Tibial artery (tissue), 4 donors: Measurements from ENCODE around the gene MYO6.

Experiments used
- DNase-seq, 2 donors: peaks; one replicate each; pipeline ENCODE4 v3.0.0-alpha.2; 2019
- H3K27ac ChIP-seq, 2 donors: fragments of 200-600 bp; sonication (generic) in 1 of 2; 1 replicate in 1 of 2; 2 replicates in 1 of 2; pipeline ENCODE4 v1.5.1; 2018 to 2019; ENCODE audit warnings: mild to moderate bottlenecking in 1 of 2
- H3K27me3 ChIP-seq, 2 donors: fragments of 200-600 bp; sonication (generic) in 1 of 2; one replicate each; pipeline versions ENCODE4 v1.5.1 to v1.6.0; 2016 to 2019
- H3K36me3 ChIP-seq, 3 donors: fragments of 200-600 bp; sonication (generic) in 2 of 3; one replicate each; pipeline ENCODE4 v1.5.1; 2016 to 2019; ENCODE audit warnings: mild to moderate bottlenecking in 2 of 3
- H3K4me1 ChIP-seq, 4 donors: fragments of 200-600 bp; sonication (generic) in 2 of 4; 1 replicate in 3 of 4; 2 replicates in 1 of 4; pipeline ENCODE4 v1.5.1; 2016 to 2019
- H3K4me3 ChIP-seq, 2 donors: fragments of 200-600 bp; sonication (generic) in 1 of 2; 1 replicate in 1 of 2; 2 replicates in 1 of 2; pipeline ENCODE4 v1.5.1; 2018 to 2019; ENCODE audit warnings: mild to moderate bottlenecking in 2 of 2
- H3K9me3 ChIP-seq, 3 donors: fragments of 200-600 bp; sonication (generic) in 1 of 3; one replicate each; pipeline ENCODE4 v1.5.1; 2016 to 2019
- intact Hi-C: fragments of 100-400 bp; cut with DNase I; formaldehyde crosslinking; loops from one replicate; pipeline ENCODE4 v1.15.0; 2023; ENCODE audit warnings: low total_unique reads
- TF ChIP-seq, protein P1 (sequence below), 2 experiments: fragments of 200-600 bp in 1 of 2; fragments of 450-650 bp in 1 of 2; IDR thresholded peaks; one replicate each; pipeline ENCODE4 v1.5.1; 2017 to 2019; ENCODE audit warnings: antibody characterized with exemption in 2 of 2, mild to moderate bottlenecking in 1 of 2, moderate library complexity in 1 of 2

The MYO6 gene

DNA sequence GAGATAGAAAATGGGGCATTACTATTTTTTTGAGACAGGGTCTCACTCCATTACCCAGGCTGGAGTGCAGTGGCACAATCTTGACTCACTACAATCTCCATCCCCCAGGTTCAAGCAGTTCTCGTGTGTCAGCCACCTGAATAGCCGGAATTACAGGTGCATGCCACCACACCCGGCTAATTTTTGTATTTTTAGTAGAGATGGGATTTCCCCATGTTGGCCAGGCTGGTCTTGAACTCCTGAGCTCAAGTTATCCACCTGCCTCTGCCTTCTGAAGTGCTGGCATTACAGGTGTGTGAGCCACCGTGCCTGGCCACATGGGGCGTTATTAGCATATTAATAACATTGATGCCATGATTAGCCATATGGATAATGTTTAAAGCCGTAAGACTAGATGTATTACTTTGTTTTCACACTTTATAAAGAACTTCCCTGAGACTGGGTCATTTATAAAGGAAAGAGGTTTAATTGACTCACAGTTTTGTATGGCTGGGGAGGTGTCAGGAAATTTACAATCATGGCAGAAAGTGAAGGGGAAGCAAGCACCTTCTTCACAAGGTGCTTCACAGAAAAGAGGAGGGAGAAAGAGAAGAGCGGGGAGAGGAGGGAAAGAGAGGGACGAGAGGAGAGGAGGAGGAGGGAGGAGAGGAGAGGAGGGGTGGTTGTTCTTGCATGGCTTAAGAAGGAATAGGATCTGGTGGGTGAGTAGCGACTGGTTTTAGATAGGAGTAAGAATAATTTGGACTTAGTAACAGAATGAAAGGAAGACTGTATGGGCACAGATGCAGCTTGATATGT, 51.9 kb downstream of the MYO6 start:
- H3K4me1 ChIP-seq = peaks cover 0 to 6% (median 0%) of the 10 kb centered on the region in 4 donors
- no peak overlapping the region for H3K27ac ChIP-seq
- H3K9me3 ChIP-seq = no peaks in the 10 kb centered on the region
- H3K27me3 ChIP-seq = no peaks in the 10 kb centered on the region
- H3K36me3 ChIP-seq = no peaks in the 10 kb centered on the region
- intact Hi-C loops = no loop called here
- no peak overlapping the region for H3K4me3 ChIP-seq
- TF ChIP-seq, protein P1, sequence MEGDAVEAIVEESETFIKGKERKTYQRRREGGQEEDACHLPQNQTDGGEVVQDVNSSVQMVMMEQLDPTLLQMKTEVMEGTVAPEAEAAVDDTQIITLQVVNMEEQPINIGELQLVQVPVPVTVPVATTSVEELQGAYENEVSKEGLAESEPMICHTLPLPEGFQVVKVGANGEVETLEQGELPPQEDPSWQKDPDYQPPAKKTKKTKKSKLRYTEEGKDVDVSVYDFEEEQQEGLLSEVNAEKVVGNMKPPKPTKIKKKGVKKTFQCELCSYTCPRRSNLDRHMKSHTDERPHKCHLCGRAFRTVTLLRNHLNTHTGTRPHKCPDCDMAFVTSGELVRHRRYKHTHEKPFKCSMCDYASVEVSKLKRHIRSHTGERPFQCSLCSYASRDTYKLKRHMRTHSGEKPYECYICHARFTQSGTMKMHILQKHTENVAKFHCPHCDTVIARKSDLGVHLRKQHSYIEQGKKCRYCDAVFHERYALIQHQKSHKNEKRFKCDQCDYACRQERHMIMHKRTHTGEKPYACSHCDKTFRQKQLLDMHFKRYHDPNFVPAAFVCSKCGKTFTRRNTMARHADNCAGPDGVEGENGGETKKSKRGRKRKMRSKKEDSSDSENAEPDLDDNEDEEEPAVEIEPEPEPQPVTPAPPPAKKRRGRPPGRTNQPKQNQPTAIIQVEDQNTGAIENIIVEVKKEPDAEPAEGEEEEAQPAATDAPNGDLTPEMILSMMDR (IDR thresholded peaks at IDR 0.05) = no peak
- DNase-seq = no peak

DNA sequence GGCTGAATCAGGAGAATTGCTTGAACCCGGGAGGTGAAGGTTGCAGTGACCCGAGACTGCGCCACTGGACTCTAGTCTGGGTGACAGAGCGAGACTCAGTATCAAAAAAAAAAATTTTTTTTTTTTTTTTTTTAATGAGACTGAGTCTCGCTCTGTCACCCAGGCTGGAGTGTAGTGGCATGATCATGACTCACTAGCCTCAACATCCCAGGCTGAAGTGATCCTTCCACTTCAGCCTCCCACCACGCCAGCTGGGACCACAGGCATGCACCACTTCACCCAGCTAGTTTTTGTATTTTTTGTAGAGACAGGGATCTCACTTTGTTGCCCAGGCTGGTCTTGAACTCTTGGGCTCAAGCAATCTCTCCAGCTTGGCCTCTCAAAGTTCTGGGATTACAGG, 53.3 kb downstream of the MYO6 start:
- TF ChIP-seq, protein P1 (IDR thresholded peaks at IDR 0.05) = no peak

DNA sequence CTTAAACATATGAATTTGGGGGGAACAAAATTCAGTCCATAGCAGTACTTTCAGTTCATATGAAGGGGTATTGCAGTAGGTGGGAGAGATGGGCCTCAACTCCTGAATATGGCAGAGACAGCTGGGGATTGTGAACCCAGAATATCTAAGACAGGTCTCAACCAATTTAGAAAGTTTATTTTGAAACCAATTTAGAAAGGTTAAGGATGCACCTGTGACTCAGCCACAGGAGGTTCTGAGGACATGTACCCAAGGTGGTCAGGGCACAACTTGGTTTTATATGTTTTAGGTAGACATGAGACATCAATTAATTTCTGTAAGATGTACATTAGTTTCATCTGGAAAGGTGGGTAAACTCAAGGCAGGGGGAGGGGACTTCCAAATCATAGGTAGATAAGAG, 59.5 kb downstream of the MYO6 start:
- Histone ChIP-seq H3K27ac (no peak overlapping the region), H3K27me3 (no peaks in the 10 kb centered on the region), H3K9me3 (no peaks in the 10 kb centered on the region), H3K4me3 (no peak overlapping the region), H3K4me1 (peaks cover 0 to 4% (median 0%) of the 10 kb centered on the region in 4 donors), H3K36me3 (no peaks in the 10 kb centered on the region)
- no peak for DNase-seq
- TF ChIP-seq, protein P1 (IDR thresholded peaks at IDR 0.05) = no peak
- intact Hi-C loops = no loop called here

More for the DNA sequence above, 53.3 kb downstream of the MYO6 start:
- no peaks in the 10 kb centered on the region for H3K27me3 ChIP-seq
- H3K27ac ChIP-seq = no peak overlapping the region
- peaks cover 0 to 6% (median 0%) of the 10 kb centered on the region in 4 donors for H3K4me1 ChIP-seq
- H3K36me3 ChIP-seq = no peaks in the 10 kb centered on the region
- no peaks in the 10 kb centered on the region for H3K9me3 ChIP-seq
- intact Hi-C loops = no loop called here
- DNase-seq = no peak
- no peak overlapping the region for H3K4me3 ChIP-seq

DNA sequence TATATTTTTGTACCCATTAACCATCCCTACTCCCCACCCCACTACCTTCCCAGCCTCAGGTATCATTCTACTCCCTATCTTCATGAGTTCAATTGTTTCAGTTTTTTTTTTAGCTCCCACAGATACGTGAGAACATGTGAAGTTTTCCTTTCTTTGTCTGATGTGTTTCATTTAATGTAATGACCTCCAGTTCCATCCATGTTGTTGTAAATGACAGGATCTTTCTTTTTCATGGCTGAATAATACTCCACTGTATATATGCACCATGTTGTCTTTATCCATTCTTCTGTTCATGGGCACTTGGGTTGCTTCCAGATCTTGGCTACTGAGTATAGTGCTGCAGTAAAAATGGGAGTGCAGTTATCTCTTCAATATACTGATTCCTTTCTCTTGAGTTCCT, 63.5 kb downstream of the MYO6 start:
- no peak overlapping the region for H3K4me3 ChIP-seq
- no peaks in the 10 kb centered on the region for H3K9me3 ChIP-seq
- intact Hi-C loops = no loop called here
- H3K36me3 ChIP-seq = no peaks in the 10 kb centered on the region
- H3K27ac ChIP-seq = no peak overlapping the region
- TF ChIP-seq, protein P1 (IDR thresholded peaks at IDR 0.05) = no peak
- no peak for DNase-seq
- peaks cover 0 to 9% (median 0%) of the 10 kb centered on the region in 4 donors for H3K4me1 ChIP-seq
- no peaks in the 10 kb centered on the region for H3K27me3 ChIP-seq

DNA sequence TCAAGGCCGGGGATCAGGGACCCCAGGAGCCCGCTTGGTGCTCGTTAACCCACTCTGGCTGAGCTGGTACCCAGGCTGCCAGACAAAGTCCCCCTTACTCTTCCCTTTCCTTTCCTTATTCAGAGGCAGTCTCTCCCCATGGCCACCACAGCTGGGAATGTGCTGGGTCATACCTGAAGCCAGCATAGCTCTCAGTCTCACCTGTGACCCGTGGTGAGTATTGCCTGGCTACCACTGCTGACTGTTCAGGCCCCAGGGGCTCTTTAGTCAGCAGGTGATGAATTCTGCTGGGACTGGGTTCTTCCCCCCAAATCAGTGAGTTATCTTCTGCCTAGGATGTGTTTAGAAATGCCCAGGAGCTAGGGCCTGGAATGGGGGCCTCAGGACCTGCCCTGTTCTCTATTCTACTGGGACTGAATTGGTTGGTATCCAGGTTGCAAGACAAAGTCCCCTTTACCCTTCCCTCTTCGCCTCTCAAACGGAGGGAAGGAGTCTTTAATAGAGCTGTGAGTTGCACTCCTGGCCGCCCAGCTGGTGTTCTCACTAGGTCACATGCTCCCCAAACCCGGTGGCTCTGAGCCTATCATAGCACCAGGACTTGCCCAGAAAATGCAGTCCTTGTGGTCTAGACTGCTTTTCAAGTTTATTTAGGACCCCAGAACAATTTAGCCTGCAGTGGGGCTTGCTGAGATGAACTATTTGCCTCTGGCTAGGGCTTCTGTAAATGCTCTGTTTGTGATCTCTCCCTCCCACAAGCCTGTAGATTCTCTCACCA, 64.6 kb downstream of the MYO6 start:
- H3K4me3 ChIP-seq = no peak overlapping the region
- H3K4me1 ChIP-seq = peaks cover 0 to 9% (median 0%) of the 10 kb centered on the region in 4 donors
- DNase-seq = no peak
- no peaks in the 10 kb centered on the region for H3K27me3 ChIP-seq
- H3K9me3 ChIP-seq = no peaks in the 10 kb centered on the region
- intact Hi-C loops = no loop called here
- TF ChIP-seq, protein P1 (IDR thresholded peaks at IDR 0.05) = no peak
- no peak overlapping the region for H3K27ac ChIP-seq
- H3K36me3 ChIP-seq = peaks cover 0 to 4% (median 0%) of the 10 kb centered on the region in 3 donors
